GM18499 (cell line): ENCODE results near the gene ZBTB21.

Experiments
- ATAC-seq: cut with Tn5 transposase; IDR thresholded peaks from one replicate; pipeline ENCODE4 v1.9.1; 2021; ENCODE audit warnings: moderate number of reproducible peaks; ENCODE audit not compliant: insufficient read depth, unreplicated experiment

Gene ZBTB21

GRCh38 chr21:42009831-42010506 is at the start of gene ZBTB21:
ZBTB21 (minus strand) TSS chr21:42010360; CDS start chr21:41994095, 16,265 bp downstream.
- ATAC-seq, result peak; percentile 49

GRCh38 chr21:42059721-42060120 is 49.6 kb upstream of the ZBTB21 start:
- ATAC-seq, result no peak

- ATAC-seq, result no peak
Measured at GRCh38 chr21:42059141-42059540, 49.0 kb upstream of the ZBTB21 start.

- ATAC-seq, result no peak
Measured at GRCh38 chr21:42058631-42059111, 48.5 kb upstream of the ZBTB21 start.

- ATAC-seq, result no peak
Measured at GRCh38 chr21:42057851-42058437, 47.8 kb upstream of the ZBTB21 start.

GRCh38 chr21:42056996-42057689 is 47.0 kb upstream of the ZBTB21 start:
- ATAC-seq, result no peak

- no peak for ATAC-seq
Measured at GRCh38 chr21:42056468-42056867, 46.3 kb upstream of the ZBTB21 start.

GRCh38 chr21:42055425-42055824 is 45.3 kb upstream of the ZBTB21 start:
- no peak for ATAC-seq

GRCh38 chr21:42051788-42052187 is 41.6 kb upstream of the ZBTB21 start:
- ATAC-seq, result no peak

- no peak for ATAC-seq
Measured at GRCh38 chr21:42049578-42050430, 39.6 kb upstream of the ZBTB21 start.

GRCh38 chr21:42048870-42049577 is 38.9 kb upstream of the ZBTB21 start:
- no peak for ATAC-seq

- ATAC-seq, result no peak
Measured at GRCh38 chr21:42047821-42048613, 37.9 kb upstream of the ZBTB21 start.

GRCh38 chr21:42044871-42045495 is 34.8 kb upstream of the ZBTB21 start:
- ATAC-seq, result no peak

- ATAC-seq, result no peak
Measured at GRCh38 chr21:42043961-42044360, 33.8 kb upstream of the ZBTB21 start.

GRCh38 chr21:42043201-42043895 is 33.2 kb upstream of the ZBTB21 start:
- no peak for ATAC-seq

- no peak for ATAC-seq
Measured at GRCh38 chr21:42042651-42043050, 32.5 kb upstream of the ZBTB21 start.

GRCh38 chr21:42041711-42042110 is 31.6 kb upstream of the ZBTB21 start:
- ATAC-seq, result no peak

- no peak for ATAC-seq
Measured at GRCh38 chr21:42041246-42041645, 31.1 kb upstream of the ZBTB21 start.
